HEK293 (cell line): ENCODE measurements around the gene PFKM.

Experiments used
- HOXC10 ChIP-seq: sonication (generic); formaldehyde crosslinking; IDR thresholded peaks from 2 replicates; pipeline ENCODE4 v1.8.1; 2023; ENCODE audit warnings: mild to moderate bottlenecking, missing genetic modification reagents
- IKZF3 ChIP-seq: fragments of 450-650 bp; IDR thresholded peaks from 2 replicates; pipeline ENCODE4 v1.5.0; 2018; ENCODE audit warnings: missing biosample characterization, mild to moderate bottlenecking, missing genetic modification characterization, moderate library complexity
- MZF1 ChIP-seq: fragments of 450-650 bp; formaldehyde crosslinking; IDR thresholded peaks from 2 replicates; pipeline ENCODE4 v1.5.1; 2017; ENCODE audit warnings: missing biosample characterization, missing genetic modification characterization, borderline replicate concordance
- ZNF791 ChIP-seq: fragments of 450-650 bp; formaldehyde crosslinking; IDR thresholded peaks from 2 replicates; pipeline ENCODE4 v1.5.1; 2016; ENCODE audit warnings: missing biosample characterization, missing genetic modification characterization
- TF ChIP-seq, protein P1 (sequence below): fragments of 450-650 bp; formaldehyde crosslinking; IDR thresholded peaks from 2 replicates; pipeline ENCODE4 v1.5.1; 2016; ENCODE audit warnings: missing biosample characterization, missing genetic modification characterization
- TF ChIP-seq, protein P2 (sequence below): fragments of 450-650 bp; formaldehyde crosslinking; IDR thresholded peaks from 2 replicates; pipeline ENCODE4 v1.5.1; 2016; ENCODE audit warnings: missing biosample characterization, missing genetic modification characterization
- TF ChIP-seq, protein P3 (sequence below): fragments of 450-650 bp; formaldehyde crosslinking; IDR thresholded peaks from 2 replicates; pipeline ENCODE4 v1.5.1; 2017; ENCODE audit warnings: missing biosample characterization, mild to moderate bottlenecking, missing genetic modification characterization, moderate library complexity

DNA sequence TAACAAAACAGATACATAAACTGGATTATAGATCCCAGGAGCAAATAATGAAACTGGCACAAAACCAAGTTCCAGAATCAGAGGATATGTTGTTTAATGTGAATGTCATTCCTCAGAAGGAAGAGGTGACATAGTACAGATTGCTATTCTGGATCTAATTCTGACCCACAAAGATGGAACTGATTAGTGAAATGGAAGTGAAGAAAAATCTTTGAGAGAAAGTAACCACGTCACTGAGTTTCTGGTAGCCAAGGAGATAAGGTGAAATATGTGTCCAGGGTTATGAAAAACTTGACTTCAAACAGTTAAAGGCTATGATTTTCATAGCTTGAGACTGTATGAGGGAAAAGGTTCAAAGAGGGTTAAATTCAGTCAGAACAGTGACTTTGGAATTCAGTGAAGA, 75.6 kb downstream of the PFKM start:
- TF ChIP-seq, protein P1, sequence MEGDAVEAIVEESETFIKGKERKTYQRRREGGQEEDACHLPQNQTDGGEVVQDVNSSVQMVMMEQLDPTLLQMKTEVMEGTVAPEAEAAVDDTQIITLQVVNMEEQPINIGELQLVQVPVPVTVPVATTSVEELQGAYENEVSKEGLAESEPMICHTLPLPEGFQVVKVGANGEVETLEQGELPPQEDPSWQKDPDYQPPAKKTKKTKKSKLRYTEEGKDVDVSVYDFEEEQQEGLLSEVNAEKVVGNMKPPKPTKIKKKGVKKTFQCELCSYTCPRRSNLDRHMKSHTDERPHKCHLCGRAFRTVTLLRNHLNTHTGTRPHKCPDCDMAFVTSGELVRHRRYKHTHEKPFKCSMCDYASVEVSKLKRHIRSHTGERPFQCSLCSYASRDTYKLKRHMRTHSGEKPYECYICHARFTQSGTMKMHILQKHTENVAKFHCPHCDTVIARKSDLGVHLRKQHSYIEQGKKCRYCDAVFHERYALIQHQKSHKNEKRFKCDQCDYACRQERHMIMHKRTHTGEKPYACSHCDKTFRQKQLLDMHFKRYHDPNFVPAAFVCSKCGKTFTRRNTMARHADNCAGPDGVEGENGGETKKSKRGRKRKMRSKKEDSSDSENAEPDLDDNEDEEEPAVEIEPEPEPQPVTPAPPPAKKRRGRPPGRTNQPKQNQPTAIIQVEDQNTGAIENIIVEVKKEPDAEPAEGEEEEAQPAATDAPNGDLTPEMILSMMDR (tag by site-specific recombination): no peak
- no peak for TF ChIP-seq IKZF3 (tag by site-specific recombination)
- TF ChIP-seq, protein P2, sequence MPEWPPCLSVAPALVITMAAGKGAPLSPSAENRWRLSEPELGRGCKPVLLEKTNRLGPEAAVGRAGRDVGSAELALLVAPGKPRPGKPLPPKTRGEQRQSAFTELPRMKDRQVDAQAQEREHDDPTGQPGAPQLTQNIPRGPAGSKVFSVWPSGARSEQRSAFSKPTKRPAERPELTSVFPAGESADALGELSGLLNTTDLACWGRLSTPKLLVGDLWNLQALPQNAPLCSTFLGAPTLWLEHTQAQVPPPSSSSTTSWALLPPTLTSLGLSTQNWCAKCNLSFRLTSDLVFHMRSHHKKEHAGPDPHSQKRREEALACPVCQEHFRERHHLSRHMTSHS: no peak
- TF ChIP-seq, protein P3, sequence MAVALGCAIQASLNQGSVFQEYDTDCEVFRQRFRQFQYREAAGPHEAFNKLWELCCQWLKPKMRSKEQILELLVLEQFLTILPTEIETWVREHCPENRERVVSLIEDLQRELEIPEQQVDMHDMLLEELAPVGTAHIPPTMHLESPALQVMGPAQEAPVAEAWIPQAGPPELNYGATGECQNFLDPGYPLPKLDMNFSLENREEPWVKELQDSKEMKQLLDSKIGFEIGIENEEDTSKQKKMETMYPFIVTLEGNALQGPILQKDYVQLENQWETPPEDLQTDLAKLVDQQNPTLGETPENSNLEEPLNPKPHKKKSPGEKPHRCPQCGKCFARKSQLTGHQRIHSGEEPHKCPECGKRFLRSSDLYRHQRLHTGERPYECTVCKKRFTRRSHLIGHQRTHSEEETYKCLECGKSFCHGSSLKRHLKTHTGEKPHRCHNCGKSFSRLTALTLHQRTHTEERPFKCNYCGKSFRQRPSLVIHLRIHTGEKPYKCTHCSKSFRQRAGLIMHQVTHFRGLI (tag by site-specific recombination): no peak
- no peak for TF ChIP-seq ZNF791
- TF ChIP-seq MZF1 (tag by site-specific recombination): no peak
- no peak for TF ChIP-seq HOXC10 (CRISPR knock-in tag)
